ENCODE results near the gene EWSR1.

Gene EWSR1

GRCh38 chr22:29315286-29316140 lies 47.4 kb downstream of the EWSR1 start, which contains the start of gene RASL10A:
RASL10A (minus strand) TSS chr22:29315697; CDS start chr22:29315246, 451 bp downstream.
- in situ Hi-C loops (cut with HindIII; ENCODE audit: low sequenced_read_pairs), result no loop called here

- in situ Hi-C loops (cut with HindIII; ENCODE audit: low sequenced_read_pairs), result no loop called here
Observed at GRCh38 chr22:29316141-29316828, 48.2 kb downstream of the EWSR1 start.

- in situ Hi-C loops (cut with HindIII; ENCODE audit: low sequenced_read_pairs), result no loop called here
Observed at GRCh38 chr22:29317827-29318454, 49.9 kb downstream of the EWSR1 start.

- in situ Hi-C loops (cut with HindIII; ENCODE audit: low sequenced_read_pairs), result no loop called here
Observed at GRCh38 chr22:29319072-29319471, 51.0 kb downstream of the EWSR1 start.

GRCh38 chr22:29320546-29320945 lies 52.5 kb downstream of the EWSR1 start:
- in situ Hi-C loops (cut with HindIII; ENCODE audit: low sequenced_read_pairs), result no loop called here

- in situ Hi-C loops (cut with HindIII; ENCODE audit: low sequenced_read_pairs), result no loop called here
Observed at GRCh38 chr22:29323641-29324040, 55.6 kb downstream of the EWSR1 start.

- in situ Hi-C loops (cut with HindIII; ENCODE audit: low sequenced_read_pairs), result no loop called here
Observed at GRCh38 chr22:29325356-29325755, 57.3 kb downstream of the EWSR1 start.

- in situ Hi-C loops (cut with HindIII; ENCODE audit: low sequenced_read_pairs), result no loop called here
Observed at GRCh38 chr22:29325785-29326315, 57.8 kb downstream of the EWSR1 start.

GRCh38 chr22:29326481-29326880 lies 58.4 kb downstream of the EWSR1 start:
- in situ Hi-C loops (cut with HindIII; ENCODE audit: low sequenced_read_pairs), result no loop called here

- in situ Hi-C loops (cut with HindIII; ENCODE audit: low sequenced_read_pairs), result no loop called here
Observed at GRCh38 chr22:29327089-29327764, 59.2 kb downstream of the EWSR1 start.

GRCh38 chr22:29328055-29328454 lies 60.0 kb downstream of the EWSR1 start:
- in situ Hi-C loops (cut with HindIII; ENCODE audit: low sequenced_read_pairs), result no loop called here

- in situ Hi-C loops (cut with HindIII; ENCODE audit: low sequenced_read_pairs), result no loop called here
Observed at GRCh38 chr22:29328566-29329500, 60.8 kb downstream of the EWSR1 start.

GRCh38 chr22:29329581-29329980 lies 61.5 kb downstream of the EWSR1 start:
- in situ Hi-C loops (cut with HindIII; ENCODE audit: low sequenced_read_pairs), result no loop called here

- in situ Hi-C loops (cut with HindIII; ENCODE audit: low sequenced_read_pairs), result no loop called here
Observed at GRCh38 chr22:29330291-29330690, 62.2 kb downstream of the EWSR1 start.

- in situ Hi-C loops (cut with HindIII; ENCODE audit: low sequenced_read_pairs), result no loop called here
Observed at GRCh38 chr22:29330753-29331152, 62.7 kb downstream of the EWSR1 start.

- in situ Hi-C loops (cut with HindIII; ENCODE audit: low sequenced_read_pairs), result no loop called here
Observed at GRCh38 chr22:29331213-29331612, 63.1 kb downstream of the EWSR1 start.

GRCh38 chr22:29331658-29332300 lies 63.7 kb downstream of the EWSR1 start:
- in situ Hi-C loops (cut with HindIII; ENCODE audit: low sequenced_read_pairs), result no loop called here

- in situ Hi-C loops (cut with HindIII; ENCODE audit: low sequenced_read_pairs), result no loop called here
Observed at GRCh38 chr22:29332886-29333496, 64.9 kb downstream of the EWSR1 start.

GRCh38 chr22:29334148-29334547 lies 66.1 kb downstream of the EWSR1 start:
- in situ Hi-C loops (cut with HindIII; ENCODE audit: low sequenced_read_pairs), result no loop called here

Measured in DLD1 (cell line).